ENCODE measurements around the gene HIVEP3. TPM values are rescaled to one million over a fixed set of nuclear protein-coding genes. Genes with fewer than 3 reads are reported as not detected.
"Not testable (repeated sequence)": the region's sequence is repeated elsewhere in the genome, so short reads cannot be mapped to it uniquely, and the experiment has no call there.

HIVEP3 gene
- total and polyA plus RNA-seq, 8 donors, result 1.8 to 65.3 (median 3.8) TPM

GRCh38 chr1:41924911-41925310 lies 6.2 kb upstream of the HIVEP3 start:
- intact Hi-C loops (cut with DNase I; ENCODE audit: low total_unique reads), result no loop called here

GRCh38 chr1:41921271-41921670 lies 2.5 kb upstream of the HIVEP3 start:
- WGBS, 5 donors, result 94 to 100% (median 98%) methylated on average over 2 of the region's 2 CpGs

More at GRCh38 chr1:41924911-41925310, 6.2 kb upstream of the HIVEP3 start:
- Histone ChIP-seq H3K9me3 (peaks cover 0 to 3% (median 0%) of the 10 kb centered on the region in 4 donors), H3K27me3 (no peaks in the 10 kb centered on the region), H3K4me3 (no peak overlapping the region), H3K4me1 (peaks cover 0 to 12% (median 0%) of the 10 kb centered on the region in 4 donors), H3K36me3 (no peaks in the 10 kb centered on the region), H3K27ac (no peak overlapping the region)
- TF ChIP-seq EP300 (IDR thresholded peaks at IDR 0.05) (no peak), POLR2AphosphoS5 (IDR thresholded peaks at IDR 0.05) (no peak), POLR2A (IDR thresholded peaks at IDR 0.05) (no peak)
- TF ChIP-seq, protein P1, sequence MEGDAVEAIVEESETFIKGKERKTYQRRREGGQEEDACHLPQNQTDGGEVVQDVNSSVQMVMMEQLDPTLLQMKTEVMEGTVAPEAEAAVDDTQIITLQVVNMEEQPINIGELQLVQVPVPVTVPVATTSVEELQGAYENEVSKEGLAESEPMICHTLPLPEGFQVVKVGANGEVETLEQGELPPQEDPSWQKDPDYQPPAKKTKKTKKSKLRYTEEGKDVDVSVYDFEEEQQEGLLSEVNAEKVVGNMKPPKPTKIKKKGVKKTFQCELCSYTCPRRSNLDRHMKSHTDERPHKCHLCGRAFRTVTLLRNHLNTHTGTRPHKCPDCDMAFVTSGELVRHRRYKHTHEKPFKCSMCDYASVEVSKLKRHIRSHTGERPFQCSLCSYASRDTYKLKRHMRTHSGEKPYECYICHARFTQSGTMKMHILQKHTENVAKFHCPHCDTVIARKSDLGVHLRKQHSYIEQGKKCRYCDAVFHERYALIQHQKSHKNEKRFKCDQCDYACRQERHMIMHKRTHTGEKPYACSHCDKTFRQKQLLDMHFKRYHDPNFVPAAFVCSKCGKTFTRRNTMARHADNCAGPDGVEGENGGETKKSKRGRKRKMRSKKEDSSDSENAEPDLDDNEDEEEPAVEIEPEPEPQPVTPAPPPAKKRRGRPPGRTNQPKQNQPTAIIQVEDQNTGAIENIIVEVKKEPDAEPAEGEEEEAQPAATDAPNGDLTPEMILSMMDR (IDR thresholded peaks at IDR 0.05), result no peak
- 55 to 68% (median 63%) methylated on average over 2 of the region's 2 CpGs for WGBS, 5 donors
- no peak for DNase-seq

GRCh38 chr1:41920658-41921057 lies 1.9 kb upstream of the HIVEP3 start:
- intact Hi-C loops (cut with DNase I; ENCODE audit: low total_unique reads), result no loop called here
- Histone ChIP-seq H3K4me3 (no peak overlapping the region), H3K27ac (no peak overlapping the region), H3K36me3 (no peaks in the 10 kb centered on the region), H3K27me3 (peaks cover 0 to 6% (median 0%) of the 10 kb centered on the region in 3 donors), H3K9me3 (peaks cover 0 to 3% (median 0%) of the 10 kb centered on the region in 4 donors), H3K4me1 (peaks cover 8 to 46% (median 36%) of the 10 kb centered on the region in 4 donors)
- 85 to 91% (median 88%) methylated on average over 2 of the region's 2 CpGs for WGBS, 5 donors
- no peak for DNase-seq
- TF ChIP-seq EP300 (IDR thresholded peaks at IDR 0.05) (no peak), POLR2A (IDR thresholded peaks at IDR 0.05) (no peak), POLR2AphosphoS5 (IDR thresholded peaks at IDR 0.05) (no peak)
- TF ChIP-seq, protein P1 (IDR thresholded peaks at IDR 0.05), result no peak

More at GRCh38 chr1:41921271-41921670, 2.5 kb upstream of the HIVEP3 start:
- intact Hi-C loops (cut with DNase I; ENCODE audit: low total_unique reads); DNase-seq; H3K27me3 ChIP-seq; H3K4me3 ChIP-seq; H3K27ac ChIP-seq; H3K36me3 ChIP-seq; H3K9me3 ChIP-seq: not testable (repeated sequence)
- peaks cover 8 to 40% (median 32%) of the 10 kb centered on the region in 4 donors for H3K4me1 ChIP-seq

GRCh38 chr1:41919764-41920397 lies 1.2 kb upstream of the HIVEP3 start:
- peak overlapping the region in 1 of 5 donors; percentile 17 for H3K27ac ChIP-seq
- DNase-seq, result peak; percentile 40 to 60
- peaks cover 0 to 6% (median 0%) of the 10 kb centered on the region in 3 donors for H3K27me3 ChIP-seq
- H3K4me3 ChIP-seq, result peak overlapping the region in 1 of 4 donors; percentile 22
- WGBS, 5 donors, result 45 to 64% (median 57%) methylated on average over 18 of the region's 18 CpGs
- H3K4me1 ChIP-seq, result peaks cover 8 to 47% (median 37%) of the 10 kb centered on the region in 4 donors
- peaks cover 0 to 3% (median 0%) of the 10 kb centered on the region in 4 donors for H3K9me3 ChIP-seq
- H3K36me3 ChIP-seq, result no peaks in the 10 kb centered on the region
- TF ChIP-seq POLR2A (IDR thresholded peaks at IDR 0.05) (no peak), EP300 (IDR thresholded peaks at IDR 0.05) (no peak), POLR2AphosphoS5 (IDR thresholded peaks at IDR 0.05) (no peak)
- TF ChIP-seq, protein P1 (IDR thresholded peaks at IDR 0.05), result no peak
- intact Hi-C loops (cut with DNase I; ENCODE audit: low total_unique reads), result no loop called here

DNA sequence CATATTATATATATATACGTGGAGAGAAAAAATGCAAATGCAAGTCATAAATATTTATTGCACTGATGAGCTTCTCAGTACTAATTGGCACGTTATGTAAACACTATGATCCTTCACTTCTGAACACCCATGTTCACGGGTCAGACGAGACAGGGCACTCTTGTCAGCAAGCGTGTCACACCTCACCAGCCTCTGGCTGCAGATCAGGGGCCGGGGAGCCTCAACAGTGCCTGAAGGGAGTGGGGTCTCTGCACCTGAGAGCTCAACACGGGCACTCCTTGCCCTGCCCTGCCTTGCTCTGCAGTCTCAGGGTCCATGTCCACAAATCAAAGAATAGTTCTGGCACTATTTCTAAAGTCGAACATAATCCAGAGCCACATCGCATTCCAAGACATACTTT lies 409 bp upstream of the HIVEP3 start:
- intact Hi-C loops (cut with DNase I; ENCODE audit: low total_unique reads), result no loop called here

More for the DNA sequence above, 409 bp upstream of the HIVEP3 start:
- peaks cover 8 to 47% (median 37%) of the 10 kb centered on the region in 4 donors for H3K4me1 ChIP-seq
- H3K9me3 ChIP-seq, result peaks cover 0 to 3% (median 0%) of the 10 kb centered on the region in 4 donors
- peak overlapping the region in 2 of 4 donors; percentile 64 to 73 for H3K4me3 ChIP-seq
- DNase-seq, result no peak
- no peaks in the 10 kb centered on the region for H3K36me3 ChIP-seq
- TF ChIP-seq, protein P1 (IDR thresholded peaks at IDR 0.05), result no peak
- TF ChIP-seq EP300 (IDR thresholded peaks at IDR 0.05) (no peak), POLR2AphosphoS5 (IDR thresholded peaks at IDR 0.05) (no peak), POLR2A (IDR thresholded peaks at IDR 0.05) (no peak)
- WGBS, 5 donors, result 62 to 71% (median 65%) methylated on average over 9 of the region's 9 CpGs
- no peak overlapping the region for H3K27ac ChIP-seq
- H3K27me3 ChIP-seq, result peaks cover 0 to 6% (median 0%) of the 10 kb centered on the region in 3 donors
